DOHH2 (cell line): Measurements from ENCODE around the gene SSPN.

ENCODE experiments used
- EZH2phosphoT487 ChIP-seq: fragments of 200-600 bp; sonication (generic); IDR thresholded peaks from 2 replicates; pipeline ENCODE4 v1.6.1; 2017; ENCODE audit warnings: borderline replicate concordance, mild to moderate bottlenecking, antibody characterized with exemption, low read length, moderate library complexity, mixed read lengths
- TF ChIP-seq, protein P1 (sequence below): fragments of 200-600 bp; sonication (generic); IDR thresholded peaks from one replicate; pipeline ENCODE4 v1.5.1; 2014; ENCODE audit warnings: antibody characterized with exemption, mild to moderate bottlenecking, low read depth, low read length; ENCODE audit not compliant: poor library complexity, severe bottlenecking

DNA sequence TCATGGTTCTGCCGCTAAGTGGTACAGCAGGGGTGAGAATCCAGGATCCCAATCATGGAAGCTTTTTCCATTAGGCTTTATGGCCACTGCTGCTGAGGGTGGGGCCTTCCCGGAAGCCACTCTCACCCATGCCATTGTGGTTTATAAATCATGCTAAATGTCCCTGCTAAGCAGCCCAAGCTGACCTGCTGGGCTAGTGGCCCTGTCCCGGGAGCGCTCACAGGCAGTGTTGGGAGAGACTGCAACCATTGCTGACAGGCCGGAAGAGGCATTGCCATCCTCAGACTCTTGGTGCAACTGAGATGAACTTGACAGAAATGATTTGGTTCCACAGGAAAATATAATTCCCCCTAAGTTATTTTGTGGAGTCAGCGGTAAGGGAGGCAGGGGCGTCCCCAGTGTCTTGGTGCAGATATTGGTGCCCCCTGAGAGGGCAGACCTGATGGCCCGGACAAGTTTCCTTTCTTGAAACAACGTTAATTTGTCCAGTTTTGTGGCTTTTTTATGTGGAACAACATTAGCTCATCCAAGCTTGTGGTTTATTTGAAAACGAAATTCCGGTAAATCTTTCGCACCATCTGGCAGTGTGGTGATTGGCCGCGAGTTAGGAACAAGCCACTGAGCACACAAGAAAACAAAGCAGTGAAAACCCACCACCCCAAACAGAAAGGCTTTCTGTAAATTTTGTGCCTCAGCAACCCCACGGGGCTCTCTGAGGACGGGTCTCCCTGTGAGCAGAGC lies 82.3 kb downstream of the SSPN start:
- TF ChIP-seq, protein P1, sequence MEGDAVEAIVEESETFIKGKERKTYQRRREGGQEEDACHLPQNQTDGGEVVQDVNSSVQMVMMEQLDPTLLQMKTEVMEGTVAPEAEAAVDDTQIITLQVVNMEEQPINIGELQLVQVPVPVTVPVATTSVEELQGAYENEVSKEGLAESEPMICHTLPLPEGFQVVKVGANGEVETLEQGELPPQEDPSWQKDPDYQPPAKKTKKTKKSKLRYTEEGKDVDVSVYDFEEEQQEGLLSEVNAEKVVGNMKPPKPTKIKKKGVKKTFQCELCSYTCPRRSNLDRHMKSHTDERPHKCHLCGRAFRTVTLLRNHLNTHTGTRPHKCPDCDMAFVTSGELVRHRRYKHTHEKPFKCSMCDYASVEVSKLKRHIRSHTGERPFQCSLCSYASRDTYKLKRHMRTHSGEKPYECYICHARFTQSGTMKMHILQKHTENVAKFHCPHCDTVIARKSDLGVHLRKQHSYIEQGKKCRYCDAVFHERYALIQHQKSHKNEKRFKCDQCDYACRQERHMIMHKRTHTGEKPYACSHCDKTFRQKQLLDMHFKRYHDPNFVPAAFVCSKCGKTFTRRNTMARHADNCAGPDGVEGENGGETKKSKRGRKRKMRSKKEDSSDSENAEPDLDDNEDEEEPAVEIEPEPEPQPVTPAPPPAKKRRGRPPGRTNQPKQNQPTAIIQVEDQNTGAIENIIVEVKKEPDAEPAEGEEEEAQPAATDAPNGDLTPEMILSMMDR: no peak
- TF ChIP-seq EZH2phosphoT487: no peak
